Transverse colon (tissue), 4 donors: ENCODE results near the gene SCAPER. TPM values are rescaled to one million over a fixed set of nuclear protein-coding genes. Genes with fewer than 3 reads are reported as not detected.

Experiments used
- DNase-seq: peaks from one replicate; pipeline ENCODE4 v3.0.0-alpha.2; 2019
- H3K27ac ChIP-seq, 4 donors: fragments of 200-600 bp; sonication (generic); 2 replicates each; pipeline ENCODE4 v1.5.1; 2016 to 2018; ENCODE audit warnings: inconsistent platforms in 4 of 4
- H3K27me3 ChIP-seq: fragments of 200-600 bp; sonication (generic); 2 replicates; pipeline ENCODE4 v1.5.1; 2017; ENCODE audit warnings: inconsistent platforms
- H3K36me3 ChIP-seq, 4 donors: fragments of 200-600 bp; sonication (generic); 2 replicates each; pipeline ENCODE4 v1.5.1; 2017 to 2019; ENCODE audit warnings: inconsistent platforms in 4 of 4
- H3K4me1 ChIP-seq, 4 donors: fragments of 200-600 bp; sonication (generic); 2 replicates each; pipeline ENCODE4 v1.5.1; 2017 to 2020; ENCODE audit warnings: inconsistent platforms in 4 of 4
- H3K4me3 ChIP-seq, 4 donors: fragments of 200-600 bp; sonication (generic); 1 replicate in 1 of 4; 2 replicates in 3 of 4; pipeline versions ENCODE4 v1.5.1 to v1.6.1; 2017 to 2019; ENCODE audit warnings: inconsistent platforms in 4 of 4
- H3K9me3 ChIP-seq, 2 donors: fragments of 200-600 bp; sonication (generic); 2 replicates each; pipeline ENCODE4 v1.5.1; 2017 to 2019; ENCODE audit warnings: inconsistent platforms in 2 of 2
- CTCF ChIP-seq, 5 experiments: fragments of 200-600 bp in 3 of 5; fragments of 450-650 bp in 2 of 5; sonication (generic) in 3 of 5; IDR thresholded peaks; 1 replicate in 2 of 5; 2 replicates in 3 of 5; pipeline ENCODE4 v1.5.1; 2016 to 2017; ENCODE audit warnings: antibody characterized with exemption in 5 of 5, inconsistent platforms in 3 of 5, mild to moderate bottlenecking in 2 of 5, moderate library complexity in 1 of 5
- EP300 ChIP-seq: sonication (generic); formaldehyde crosslinking; IDR thresholded peaks from one replicate; pipeline ENCODE4 v1.6.1; 2017; ENCODE audit warnings: antibody characterized with exemption, low read depth
- POLR2A ChIP-seq: fragments of 450-650 bp; IDR thresholded peaks from one replicate; pipeline ENCODE4 v1.6.1; 2016; ENCODE audit warnings: antibody characterized with exemption, mild to moderate bottlenecking, moderate library complexity
- POLR2AphosphoS5 ChIP-seq, 3 donors: sonication (generic); formaldehyde crosslinking; IDR thresholded peaks; one replicate each; pipeline ENCODE4 v1.6.1; 2016; ENCODE audit warnings: antibody characterized with exemption in 3 of 3
- WGBS, 2 donors: methylation state at CpG; one replicate each; pipeline ENCODE4 v1.1.5; 2018; ENCODE audit warnings: low coverage in 1 of 2; 5-methylcytosine and 5-hydroxymethylcytosine counted together
- in situ Hi-C, 4 donors: fragments of 200-750 bp; cut with MboI; loops; one replicate each; pipeline versions ENCODE4 v1.15.0 to v1.15.1; 2017; ENCODE audit warnings: low sequenced_read_pairs in 3 of 4, low pct_ligation_motif_present in 1 of 4, low pct_unique_long_range_greater_than_20kb in 1 of 4
- intact Hi-C: fragments of 100-400 bp; cut with DNase I; formaldehyde crosslinking; loops from one replicate; pipeline ENCODE4 v1.15.1; 2023; ENCODE audit warnings: low total_unique reads
- total RNA-seq, 4 donors: library from RNA; depleted of rRNA; stranded (reverse); fragments of >200 nt; gene quantifications; one replicate each; pipeline ENCODE4 v1.1.0, GENCODE V29; 2016

Gene SCAPER
- total RNA-seq, 4 donors from 2014 or later = 31.8 to 121 (median 48.7) TPM

GRCh38 chr15:76802411-76802810 is 102.7 kb downstream of the SCAPER start:
- no peak for DNase-seq
- TF ChIP-seq CTCF (IDR thresholded peaks at IDR 0.05) = no peak
- no peak for TF ChIP-seq EP300
- TF ChIP-seq POLR2A = no peak
- TF ChIP-seq POLR2AphosphoS5 (IDR thresholded peaks at IDR 0.05) = no peak
- H3K27me3 ChIP-seq = no peaks in the 10 kb centered on the region
- WGBS, 2 donors = 93 to 100% methylated on average over 3 of the region's 3 CpGs
- H3K36me3 ChIP-seq = peaks cover 0 to 11% (median 0%) of the 10 kb centered on the region in 4 donors
- H3K27ac ChIP-seq = no peak overlapping the region
- H3K4me3 ChIP-seq = no peak overlapping the region
- no peaks in the 10 kb centered on the region for H3K4me1 ChIP-seq
- no peaks in the 10 kb centered on the region for H3K9me3 ChIP-seq
- in situ Hi-C loops (no loop called here), intact Hi-C loops (no loop called here)

GRCh38 chr15:76799760-76800159 is 105.4 kb downstream of the SCAPER start:
- WGBS, 2 donors = 75 to 97% methylated on average over 2 of the region's 2 CpGs
- in situ Hi-C loops (no loop called here), intact Hi-C loops (no loop called here)
- TF ChIP-seq CTCF (IDR thresholded peaks at IDR 0.05) = no peak
- TF ChIP-seq POLR2AphosphoS5 (IDR thresholded peaks at IDR 0.05) = no peak
- no peak for TF ChIP-seq POLR2A
- TF ChIP-seq EP300 = no peak
- Histone ChIP-seq H3K27ac (no peak overlapping the region), H3K4me3 (no peak overlapping the region), H3K36me3 (peaks cover 0 to 13% (median 0%) of the 10 kb centered on the region in 4 donors), H3K9me3 (no peaks in the 10 kb centered on the region), H3K27me3 (no peaks in the 10 kb centered on the region), H3K4me1 (no peaks in the 10 kb centered on the region)
- DNase-seq = no peak

DNA sequence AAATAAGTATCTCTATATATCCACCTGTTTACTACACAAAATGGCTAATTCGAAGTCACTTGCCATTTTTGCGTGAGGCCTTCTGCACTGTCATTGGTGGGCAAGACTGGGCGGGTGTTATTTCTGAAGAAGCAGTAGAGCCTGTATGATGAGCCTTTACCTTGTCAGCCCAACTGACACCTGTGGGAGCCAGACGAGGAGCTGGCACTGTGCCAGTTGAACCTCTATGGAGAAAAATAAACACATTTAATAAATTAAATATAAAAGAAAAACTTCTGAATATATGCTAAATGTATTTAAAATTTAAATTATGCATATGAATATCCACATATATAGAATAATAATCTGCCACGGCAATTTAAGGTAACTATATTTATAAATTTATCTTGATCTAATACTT is 109.9 kb downstream of the SCAPER start:
- H3K36me3 ChIP-seq = peaks cover 0 to 16% (median 5%) of the 10 kb centered on the region in 4 donors
- no peaks in the 10 kb centered on the region for H3K27me3 ChIP-seq
- peaks cover 0 to 4% of the 10 kb centered on the region in 2 donors for H3K9me3 ChIP-seq
- in situ Hi-C loops = no loop called here
- H3K4me1 ChIP-seq = no peaks in the 10 kb centered on the region
- no peak for DNase-seq
- no peak overlapping the region for H3K27ac ChIP-seq
- intact Hi-C loops = no loop called here
- TF ChIP-seq CTCF (IDR thresholded peaks at IDR 0.05) (no peak), POLR2AphosphoS5 (IDR thresholded peaks at IDR 0.05) (no peak), POLR2A (no peak), EP300 (no peak)
- WGBS, 2 donors = 81 to 82% methylated on average over 4 to 5 of the region's 5 CpGs
- H3K4me3 ChIP-seq = no peak overlapping the region

GRCh38 chr15:76793162-76793561 is 112.0 kb downstream of the SCAPER start:
- H3K27me3 ChIP-seq = no peaks in the 10 kb centered on the region
- peaks cover 0 to 4% of the 10 kb centered on the region in 2 donors for H3K9me3 ChIP-seq
- H3K36me3 ChIP-seq = peaks cover 0 to 16% (median 5%) of the 10 kb centered on the region in 4 donors
- no peaks in the 10 kb centered on the region for H3K4me1 ChIP-seq
- intact Hi-C loops = no loop called here
- no peak for DNase-seq
- in situ Hi-C loops = no loop called here
- no peak overlapping the region for H3K4me3 ChIP-seq
- H3K27ac ChIP-seq = no peak overlapping the region
- no peak for TF ChIP-seq EP300
- TF ChIP-seq CTCF (IDR thresholded peaks at IDR 0.05) = no peak
- TF ChIP-seq POLR2A = no peak
- TF ChIP-seq POLR2AphosphoS5 (IDR thresholded peaks at IDR 0.05) = no peak
